Testis (tissue), 2 donors: Measurements from ENCODE around the gene PXMP4.

Source experiments
- POLR2A ChIP-seq: fragments of 450-650 bp; IDR thresholded peaks from one replicate; pipeline ENCODE4 v1.6.1; 2017; ENCODE audit warnings: antibody characterized with exemption, mild to moderate bottlenecking, moderate library complexity
- TF ChIP-seq, protein P1 (sequence below), 3 experiments: fragments of 450-650 bp in 2 of 3; fragments of 200-600 bp in 1 of 3; sonication (generic) in 1 of 3; IDR thresholded peaks; one replicate each; pipeline ENCODE4 v1.5.1; 2016 to 2019; ENCODE audit warnings: antibody characterized with exemption in 3 of 3, mild to moderate bottlenecking in 2 of 3, moderate library complexity in 1 of 3

DNA sequence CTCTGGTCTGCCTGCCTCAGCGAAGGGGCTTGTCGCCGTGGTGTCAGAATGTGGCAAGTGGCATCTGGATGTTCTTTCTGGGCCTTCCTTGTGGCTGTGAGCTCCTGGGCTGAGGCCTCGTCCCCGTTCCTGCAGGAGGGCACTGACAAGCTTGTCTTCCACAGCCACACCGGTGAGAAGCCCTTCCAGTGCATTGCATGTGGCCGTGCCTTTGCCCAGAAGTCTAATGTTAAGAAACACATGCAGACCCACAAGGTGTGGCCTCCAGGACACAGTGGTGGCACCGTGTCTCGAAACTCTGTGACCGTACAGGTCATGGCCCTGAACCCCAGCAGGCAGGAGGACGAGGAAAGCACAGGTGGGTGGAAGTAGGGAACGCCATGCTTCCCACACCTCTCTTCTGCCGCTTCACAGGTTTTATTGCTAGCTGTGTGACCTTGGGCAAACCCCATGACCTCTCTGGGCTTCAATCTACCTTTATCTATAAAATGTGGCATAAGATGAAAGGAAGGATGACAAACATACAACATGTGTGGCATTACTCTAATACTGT, 41.7 kb upstream of the PXMP4 start:
- TF ChIP-seq, protein P1, sequence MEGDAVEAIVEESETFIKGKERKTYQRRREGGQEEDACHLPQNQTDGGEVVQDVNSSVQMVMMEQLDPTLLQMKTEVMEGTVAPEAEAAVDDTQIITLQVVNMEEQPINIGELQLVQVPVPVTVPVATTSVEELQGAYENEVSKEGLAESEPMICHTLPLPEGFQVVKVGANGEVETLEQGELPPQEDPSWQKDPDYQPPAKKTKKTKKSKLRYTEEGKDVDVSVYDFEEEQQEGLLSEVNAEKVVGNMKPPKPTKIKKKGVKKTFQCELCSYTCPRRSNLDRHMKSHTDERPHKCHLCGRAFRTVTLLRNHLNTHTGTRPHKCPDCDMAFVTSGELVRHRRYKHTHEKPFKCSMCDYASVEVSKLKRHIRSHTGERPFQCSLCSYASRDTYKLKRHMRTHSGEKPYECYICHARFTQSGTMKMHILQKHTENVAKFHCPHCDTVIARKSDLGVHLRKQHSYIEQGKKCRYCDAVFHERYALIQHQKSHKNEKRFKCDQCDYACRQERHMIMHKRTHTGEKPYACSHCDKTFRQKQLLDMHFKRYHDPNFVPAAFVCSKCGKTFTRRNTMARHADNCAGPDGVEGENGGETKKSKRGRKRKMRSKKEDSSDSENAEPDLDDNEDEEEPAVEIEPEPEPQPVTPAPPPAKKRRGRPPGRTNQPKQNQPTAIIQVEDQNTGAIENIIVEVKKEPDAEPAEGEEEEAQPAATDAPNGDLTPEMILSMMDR (IDR thresholded peaks at IDR 0.05), result no peak
- no peak for TF ChIP-seq POLR2A
